GM18526 (cell line): ENCODE results near the gene CPN2.

Source experiments
- POLR2A ChIP-seq: IDR thresholded peaks from 3 replicates; pipeline ENCODE4 v1.6.1; 2011; ENCODE audit not compliant: insufficient read length; ENCODE audit errors: extremely low read depth

The CPN2 gene

GRCh38 chr3:194384569-194385001, 33.5 kb upstream of the CPN2 start:
- no peak for TF ChIP-seq POLR2A

DNA sequence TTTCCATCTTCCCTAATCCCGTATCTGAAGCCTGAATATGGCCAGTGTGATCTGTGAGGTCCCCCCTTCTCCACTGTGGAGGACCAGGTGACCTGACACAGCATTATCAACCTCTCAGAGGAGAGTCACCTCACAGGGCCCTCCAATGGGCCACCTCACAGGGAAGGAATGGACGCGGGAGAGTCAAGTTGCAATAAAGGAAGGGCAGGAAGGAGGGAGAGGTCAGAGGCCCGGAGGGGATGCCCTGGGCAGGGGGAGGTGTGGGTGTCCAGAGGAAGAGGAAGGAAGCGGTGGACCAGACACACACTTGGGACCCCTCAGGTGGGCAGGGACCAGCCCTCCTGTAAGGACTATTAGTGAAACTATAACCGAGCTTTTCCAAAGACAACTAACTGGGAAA, 33.0 kb upstream of the CPN2 start:
- TF ChIP-seq POLR2A, result no peak

DNA sequence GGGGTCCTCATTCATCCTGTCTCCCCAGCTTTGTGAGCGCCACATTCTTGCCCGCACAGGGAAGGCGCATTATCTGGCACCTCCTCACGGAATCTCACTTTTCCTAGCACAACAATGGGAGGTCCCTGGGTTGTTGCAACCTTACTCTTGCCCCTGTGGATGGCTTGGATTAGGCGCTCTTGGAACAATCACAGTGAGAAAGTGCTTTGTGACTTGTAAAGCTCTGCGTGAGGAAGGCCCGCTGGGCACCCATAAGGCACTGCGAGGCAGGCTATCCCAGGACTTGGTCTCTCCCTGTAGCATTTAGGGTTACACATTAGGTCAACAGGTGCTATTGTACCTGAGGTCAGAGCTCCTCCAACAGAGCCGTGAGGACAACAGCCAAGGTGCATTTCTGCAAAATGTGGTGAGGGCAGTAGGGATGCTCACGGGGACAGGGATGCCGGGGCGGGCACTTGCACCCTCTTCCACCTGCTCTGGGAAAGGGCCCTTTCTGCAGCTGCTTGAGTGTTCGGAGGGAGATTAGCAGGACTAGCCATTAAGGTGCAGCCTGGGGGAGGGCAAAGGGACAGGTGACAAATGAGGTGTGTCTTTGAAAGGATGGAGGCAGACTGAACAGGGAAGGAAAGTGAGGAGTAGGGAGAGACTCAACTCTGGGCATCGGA, 32.3 kb upstream of the CPN2 start:
- no peak for TF ChIP-seq POLR2A

GRCh38 chr3:194382892-194383223, 31.7 kb upstream of the CPN2 start:
- TF ChIP-seq POLR2A, result no peak

GRCh38 chr3:194382196-194382891, 31.2 kb upstream of the CPN2 start:
- TF ChIP-seq POLR2A, result no peak

- TF ChIP-seq POLR2A, result no peak
Observed at GRCh38 chr3:194381460-194381875, 30.3 kb upstream of the CPN2 start.

- no peak for TF ChIP-seq POLR2A
Observed at GRCh38 chr3:194380326-194380725, 29.2 kb upstream of the CPN2 start.

- TF ChIP-seq POLR2A, result no peak
Observed at GRCh38 chr3:194379651-194380050, 28.5 kb upstream of the CPN2 start.

- TF ChIP-seq POLR2A, result no peak
Observed at GRCh38 chr3:194379231-194379630, 28.1 kb upstream of the CPN2 start.

GRCh38 chr3:194377708-194378107, 26.6 kb upstream of the CPN2 start:
- no peak for TF ChIP-seq POLR2A

- TF ChIP-seq POLR2A, result no peak
Observed at GRCh38 chr3:194376241-194376560, 25.1 kb upstream of the CPN2 start.

- no peak for TF ChIP-seq POLR2A
Observed at GRCh38 chr3:194375473-194376240, 24.5 kb upstream of the CPN2 start.

DNA sequence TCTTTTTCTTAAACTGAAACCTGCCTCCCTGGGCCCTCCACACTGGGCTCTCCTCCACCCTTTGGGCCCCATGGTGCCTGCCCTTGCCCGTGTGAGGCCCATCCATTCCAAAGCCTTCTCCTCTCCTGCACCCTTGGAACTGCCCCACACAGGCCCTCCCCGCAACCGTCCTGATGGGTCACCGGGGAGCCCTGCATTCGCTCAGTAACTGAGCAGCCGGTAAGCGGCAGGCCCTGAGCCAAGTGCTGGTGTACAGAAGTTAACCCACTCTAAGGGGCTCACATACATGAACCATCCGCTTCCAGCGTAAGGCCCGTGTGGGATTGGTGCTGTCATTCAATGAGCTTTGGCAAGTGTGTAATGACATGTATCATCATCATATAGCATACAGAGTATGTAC, 23.8 kb upstream of the CPN2 start:
- no peak for TF ChIP-seq POLR2A

DNA sequence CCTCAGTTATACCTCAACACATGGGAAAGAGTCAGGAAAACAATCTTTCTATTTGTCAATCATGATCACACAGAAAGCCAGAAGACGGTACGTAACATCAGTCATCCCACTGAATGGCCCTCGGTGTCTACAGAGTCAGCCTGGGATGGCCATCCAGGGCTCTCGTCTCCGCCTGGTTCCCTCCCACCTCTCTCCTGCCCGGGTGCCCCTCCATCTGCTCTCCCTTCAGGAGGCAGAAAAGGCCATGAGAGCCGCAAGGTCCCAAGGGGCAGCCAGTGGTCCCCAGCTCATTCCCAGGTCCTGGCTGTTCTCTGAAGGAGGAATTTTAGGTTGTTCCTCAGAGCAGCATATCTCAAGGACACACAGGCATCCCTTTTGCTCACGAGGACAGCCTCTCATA, 22.8 kb upstream of the CPN2 start:
- no peak for TF ChIP-seq POLR2A

GRCh38 chr3:194373028-194373427, 21.9 kb upstream of the CPN2 start:
- TF ChIP-seq POLR2A, result no peak

GRCh38 chr3:194370753-194371152, 19.6 kb upstream of the CPN2 start:
- no peak for TF ChIP-seq POLR2A
